Endodermal cell (in vitro differentiated cells): ENCODE measurements around the gene SGPP1. TPM values are rescaled to one million over a fixed set of nuclear protein-coding genes. Genes with fewer than 3 reads are reported as not detected.

Experiments
- DNase-seq: peaks from one replicate; pipeline ENCODE4 v3.0.0-alpha.2; 2017
- H3K27ac ChIP-seq: 2 replicates; pipeline ENCODE4 v1.5.1; 2013; ENCODE audit warnings: mild to moderate bottlenecking, low read depth, low read length, moderate library complexity
- H3K27me3 ChIP-seq: 2 replicates; pipeline ENCODE4 v1.6.1; 2013; ENCODE audit warnings: mild to moderate bottlenecking, low read length, moderate library complexity; ENCODE audit not compliant: insufficient read depth, control insufficient read depth, poor library complexity, severe bottlenecking
- H3K36me3 ChIP-seq: 2 replicates; pipeline ENCODE4 v1.7.0; 2013; ENCODE audit warnings: mild to moderate bottlenecking, low read length, moderate library complexity; ENCODE audit not compliant: control insufficient read depth, insufficient read depth
- H3K4me1 ChIP-seq: one replicate; pipeline ENCODE4 v1.7.0; 2013; ENCODE audit warnings: low read length; ENCODE audit not compliant: control insufficient read depth, insufficient read depth
- H3K4me3 ChIP-seq: 2 replicates; pipeline ENCODE4 v1.5.1; 2013; ENCODE audit warnings: mild to moderate bottlenecking, low read length, moderate library complexity
- H3K9ac ChIP-seq: 2 replicates; pipeline ENCODE4 v1.6.1; 2013; ENCODE audit warnings: mild to moderate bottlenecking, low read length, moderate library complexity; ENCODE audit not compliant: poor library complexity, severe bottlenecking; ENCODE audit errors: extremely low read depth
- H3K9me3 ChIP-seq: 2 replicates; pipeline ENCODE4 v1.6.1; 2013; ENCODE audit warnings: mild to moderate bottlenecking, low read length, moderate library complexity; ENCODE audit not compliant: control insufficient read depth
- H3K27ac Mint-ChIP-seq: 2 replicates; pipeline ENCODE4 v1.8.0; 2020; ENCODE audit warnings: mixed read lengths
- H3K27me3 Mint-ChIP-seq: 2 replicates; pipeline ENCODE4 v1.8.0; 2021; ENCODE audit warnings: mild to moderate bottlenecking, mixed read lengths; ENCODE audit not compliant: insufficient read depth
- H3K36me3 Mint-ChIP-seq: 2 replicates; pipeline ENCODE4 v1.8.0; 2020; ENCODE audit warnings: low read depth, mixed read lengths
- H3K4me1 Mint-ChIP-seq: 2 replicates; pipeline ENCODE4 v1.8.0; 2020; ENCODE audit warnings: mixed read lengths
- H3K4me3 Mint-ChIP-seq: 2 replicates; pipeline ENCODE4 v1.8.0; 2020; ENCODE audit warnings: mild to moderate bottlenecking, moderate library complexity, mixed read lengths
- H3K9me3 Mint-ChIP-seq: 2 replicates; pipeline ENCODE4 v1.8.0; 2020; ENCODE audit warnings: mild to moderate bottlenecking, mixed read lengths
- CTCF ChIP-seq: fragments of 200-600 bp; sonication (generic); conservative IDR thresholded peaks from 2 replicates; pipeline ENCODE4 v1.5.0; 2021; ENCODE audit warnings: antibody characterized with exemption, mild to moderate bottlenecking
- WGBS, 2 experiments: methylation state at CpG; one replicate each; pipeline versions ENCODE4 v1.1.5 to v1.1.7; 2013; ENCODE audit warnings: missing lambda C conversion rate in 2 of 2, mixed read lengths in 1 of 2; ENCODE audit not compliant: insufficient coverage in 1 of 2, insufficient read length in 1 of 2; 5-methylcytosine and 5-hydroxymethylcytosine counted together
- total RNA-seq, 2 donors: library from RNA; stranded (reverse); fragmentation: NEBNext Ultra II Directional in 1 of 2; extraction: Animal tissue kit (Norgen Biotek cat#: 25700) in 1 of 2; gene quantifications; 2 replicates in 1 of 2; 3 replicates in 1 of 2; pipeline ENCODE4 v1.2.1, GENCODE V29; 2021

Gene SGPP1
- total RNA-seq, 2 donors from 2014 or later: 15.5 to 18.4 TPM

DNA sequence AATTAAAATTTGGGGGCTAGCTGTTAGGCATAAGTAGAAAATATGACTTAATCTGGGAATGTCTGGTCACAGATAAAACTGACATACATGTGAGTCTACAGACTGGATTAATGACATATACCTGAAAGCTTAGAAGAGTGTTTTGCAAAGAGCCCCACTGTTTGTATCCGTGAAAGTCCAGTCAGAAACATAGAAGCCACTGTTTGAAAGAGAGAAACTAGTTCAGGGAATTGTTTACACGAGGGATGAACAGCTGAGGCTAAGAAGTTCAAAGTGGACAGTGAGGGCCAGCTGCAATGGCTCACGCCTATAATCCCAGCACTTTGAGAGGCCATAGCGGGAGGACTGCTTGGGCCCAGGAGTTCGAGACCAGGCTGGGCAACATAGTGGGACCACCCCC lies 36.2 kb upstream of the SGPP1 start:
- Mint-ChIP-seq H3K36me3 (no peaks in the 10 kb centered on the region), H3K4me1 (peaks cover 4% of the 10 kb centered on the region), H3K9me3 (no peaks in the 10 kb centered on the region), H3K4me3 (no peak overlapping the region), H3K27ac (no peak overlapping the region), H3K27me3 (no peaks in the 10 kb centered on the region)
- Histone ChIP-seq H3K4me3 (no peak overlapping the region), H3K27ac (no peak overlapping the region), H3K27me3 (no peaks in the 10 kb centered on the region), H3K9ac (no peak overlapping the region), H3K9me3 (no peaks in the 10 kb centered on the region), H3K4me1 (no peaks in the 10 kb centered on the region), H3K36me3 (no peaks in the 10 kb centered on the region)
- TF ChIP-seq CTCF: no peak
- DNase-seq: no peak
- WGBS, 2 experiments: 91 to 98% methylated on average over 4 to 5 of the region's 5 CpGs

DNA sequence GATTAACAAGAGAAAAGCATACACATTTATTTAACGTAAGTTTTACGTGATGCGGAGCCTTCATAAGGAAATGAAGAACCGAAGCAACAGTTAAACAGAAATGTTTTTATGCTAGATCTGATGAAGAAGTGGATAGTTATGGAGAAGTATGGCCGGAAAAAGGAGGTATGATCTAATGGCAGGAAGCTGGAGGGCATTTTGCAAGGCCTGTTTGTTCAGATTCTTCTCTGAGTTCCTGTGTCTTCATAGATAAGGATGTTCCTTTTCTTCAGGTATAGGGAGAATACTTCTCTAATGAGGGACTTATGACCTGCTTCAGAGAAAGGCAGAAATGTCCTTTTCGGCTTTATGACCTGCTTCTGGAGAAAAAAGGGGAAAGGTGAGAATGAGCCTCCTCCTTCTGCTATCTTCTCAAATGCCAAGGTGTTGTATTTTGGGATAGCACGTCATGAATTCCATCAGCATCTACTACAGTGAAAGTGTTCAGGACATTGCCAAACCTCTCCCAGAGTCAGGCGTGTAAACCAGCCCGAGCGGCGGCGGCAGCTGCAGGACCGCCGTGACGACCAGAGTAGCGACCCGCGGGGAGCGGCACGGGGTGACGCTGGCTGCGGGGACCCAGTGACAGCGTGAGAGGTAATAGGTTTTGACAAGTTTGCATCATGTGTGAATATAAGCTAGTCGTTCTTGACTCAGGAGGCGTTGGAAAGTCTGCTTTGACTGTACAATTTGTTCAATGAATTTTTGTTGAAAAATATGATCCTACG lies 33.7 kb upstream of the SGPP1 start:
- Histone ChIP-seq H3K9me3 (no peaks in the 10 kb centered on the region), H3K27me3 (no peaks in the 10 kb centered on the region), H3K27ac (no peak overlapping the region), H3K36me3 (no peaks in the 10 kb centered on the region), H3K4me3 (no peak overlapping the region), H3K9ac (no peak overlapping the region), H3K4me1 (no peaks in the 10 kb centered on the region)
- DNase-seq: no peak
- no peak overlapping the region for H3K4me3 Mint-ChIP-seq
- no peaks in the 10 kb centered on the region for H3K9me3 Mint-ChIP-seq
- H3K36me3 Mint-ChIP-seq: no peaks in the 10 kb centered on the region
- WGBS, 2 experiments: 91 to 94% methylated on average over 17 to 26 of the region's 26 CpGs
- peaks cover 4% of the 10 kb centered on the region for H3K4me1 Mint-ChIP-seq
- H3K27me3 Mint-ChIP-seq: no peaks in the 10 kb centered on the region
- no peak overlapping the region for H3K27ac Mint-ChIP-seq
- TF ChIP-seq CTCF: no peak

- Histone ChIP-seq H3K27ac (no peak overlapping the region), H3K36me3 (no peaks in the 10 kb centered on the region), H3K4me3 (no peak overlapping the region), H3K27me3 (no peaks in the 10 kb centered on the region), H3K4me1 (no peaks in the 10 kb centered on the region), H3K9me3 (no peaks in the 10 kb centered on the region), H3K9ac (no peak overlapping the region)
- DNase-seq: no peak
- no peaks in the 10 kb centered on the region for H3K27me3 Mint-ChIP-seq
- no peak overlapping the region for H3K27ac Mint-ChIP-seq
- H3K36me3 Mint-ChIP-seq: no peaks in the 10 kb centered on the region
- no peak for TF ChIP-seq CTCF
- peaks cover 4% of the 10 kb centered on the region for H3K4me1 Mint-ChIP-seq
- no peak overlapping the region for H3K4me3 Mint-ChIP-seq
- 95 to 100% methylated on average over 1 of the region's 1 CpG for WGBS, 2 experiments
- H3K9me3 Mint-ChIP-seq: no peaks in the 10 kb centered on the region
Observed at GRCh38 chr14:63760014-63760413, 32.1 kb upstream of the SGPP1 start.
